IMR-90 (cell line): ENCODE data around the gene WARS2. TPM values are rescaled to one million over a fixed set of nuclear protein-coding genes. Genes with fewer than 3 reads are reported as not detected.

Experiments used
- ATAC-seq: fragments of 200-7000 bp; cut with Tn5 transposase; 2 replicates; pipeline ENCODE4 v1.9.1; 2020; ENCODE audit warnings: low read depth, mild to moderate bottlenecking, moderate library complexity
- BruUV-seq: library from RNA; stranded (reverse); fragments of 400-500 nt; replicated peaks from 2 replicates; lab custom pipeline; 2021; lab: Mats Ljungman, UMichigan
- CTCF ChIA-PET: fragments of 300-600 bp; formaldehyde crosslinking; extraction: SDS; loops from one replicate; lab custom pipeline; 2021; ENCODE audit warnings: antibody characterized with exemption; lab: Yijun Ruan, JAX
- POLR2A ChIA-PET: fragments of 300-600 bp; sonication (Branson Sonifier 250); formaldehyde crosslinking; loops from one replicate; lab custom pipeline; 2022; ENCODE audit warnings: antibody characterized with exemption; ENCODE audit not compliant: unreplicated experiment; lab: Charles Lee
- DNase-seq: peaks from one replicate; pipeline ENCODE4 v3.0.0; 2013
- H2AFZ ChIP-seq: replicated peaks from 2 replicates; pipeline ENCODE3; 2013; ENCODE audit warnings: low read length, mild to moderate bottlenecking; ENCODE audit not compliant: poor library complexity
- H2AK5ac ChIP-seq: 2 replicates; pipeline ENCODE4 v1.6.1; 2013; ENCODE audit warnings: low read depth, low read length, inconsistent platforms
- H2AK9ac ChIP-seq: replicated peaks from 2 replicates; pipeline ENCODE3; 2013; ENCODE audit warnings: mild to moderate bottlenecking, low read depth, low read length, moderate library complexity; ENCODE audit not compliant: poor library complexity
- H2BK120ac ChIP-seq: 2 replicates; pipeline ENCODE4 v1.6.1; 2013; ENCODE audit warnings: low read depth, low read length, inconsistent platforms
- H2BK15ac ChIP-seq: 3 replicates; pipeline ENCODE4 v1.6.1; 2013; ENCODE audit warnings: low read depth, low read length, inconsistent platforms
- H2BK20ac ChIP-seq: 2 replicates; pipeline ENCODE4 v1.6.1; 2013; ENCODE audit warnings: low read depth, mild to moderate bottlenecking, inconsistent platforms, low read length, moderate library complexity
- H2BK5ac ChIP-seq: 2 replicates; pipeline ENCODE4 v1.6.1; 2013; ENCODE audit warnings: mild to moderate bottlenecking, low read depth, low read length, inconsistent platforms; ENCODE audit not compliant: poor library complexity, severe bottlenecking
- H3K14ac ChIP-seq: replicated peaks from 2 replicates; pipeline ENCODE4 v1.6.1; 2013; ENCODE audit warnings: low read depth, low read length, inconsistent platforms
- H3K18ac ChIP-seq: 2 replicates; pipeline ENCODE4 v1.6.1; 2013; ENCODE audit warnings: low read depth, low read length, control low read depth
- H3K23ac ChIP-seq: 2 replicates; pipeline ENCODE4 v1.6.1; 2013; ENCODE audit warnings: low read depth, low read length, inconsistent platforms
- H3K27ac ChIP-seq: 2 replicates; pipeline ENCODE4 v1.5.1; 2013; ENCODE audit warnings: mild to moderate bottlenecking, control low read depth, low read length; ENCODE audit not compliant: insufficient read depth
- H3K27me3 ChIP-seq: 2 replicates; pipeline ENCODE4 v1.6.1; 2013; ENCODE audit warnings: low read length; ENCODE audit not compliant: control insufficient read depth, insufficient read depth
- H3K36me3 ChIP-seq: 2 replicates; pipeline ENCODE4 v1.6.1; 2013; ENCODE audit warnings: low read length, mixed read lengths; ENCODE audit not compliant: control insufficient read depth, insufficient read depth
- H3K4ac ChIP-seq: 2 replicates; pipeline ENCODE4 v1.6.1; 2013; ENCODE audit warnings: low read depth, low read length, inconsistent platforms
- H3K4me1 ChIP-seq: 2 replicates; pipeline ENCODE4 v1.6.1; 2013; ENCODE audit warnings: low read length, mixed read lengths; ENCODE audit not compliant: control insufficient read depth, insufficient read depth
- H3K4me2 ChIP-seq: 2 replicates; pipeline ENCODE4 v1.6.1; 2013; ENCODE audit warnings: low read depth, mild to moderate bottlenecking, control low read depth, low read length, moderate library complexity
- H3K4me3 ChIP-seq: 2 replicates; pipeline ENCODE4 v1.5.1; 2013; ENCODE audit warnings: low read depth, mild to moderate bottlenecking, control low read depth, low read length, moderate library complexity; ENCODE audit not compliant: insufficient read depth
- H3K56ac ChIP-seq: 2 replicates; pipeline ENCODE4 v1.6.1; 2013; ENCODE audit warnings: low read length, inconsistent platforms; ENCODE audit not compliant: insufficient read depth; ENCODE audit errors: extremely low read depth
- H3K79me1 ChIP-seq, 2 experiments: 2 replicates each; pipeline ENCODE4 v1.6.1; 2013; ENCODE audit warnings: low read length in 2 of 2, inconsistent platforms in 1 of 2, low read depth in 1 of 2
- H3K9ac ChIP-seq: 2 replicates; pipeline ENCODE4 v1.6.1; 2013; ENCODE audit warnings: low read depth, low read length, control low read depth
- H3K9me1 ChIP-seq: 2 replicates; pipeline ENCODE4 v1.6.1; 2013; ENCODE audit warnings: low read length, inconsistent platforms; ENCODE audit not compliant: insufficient read depth
- H3K9me3 ChIP-seq: 2 replicates; pipeline ENCODE4 v1.6.1; 2013; ENCODE audit warnings: low read length; ENCODE audit not compliant: control insufficient read depth, insufficient read depth
- H4K20me1 ChIP-seq: 2 replicates; pipeline ENCODE4 v1.6.1; 2013; ENCODE audit warnings: low read length, inconsistent platforms; ENCODE audit not compliant: insufficient read depth
- H4K5ac ChIP-seq: 2 replicates; pipeline ENCODE4 v1.6.1; 2013; ENCODE audit warnings: mild to moderate bottlenecking, low read depth, low read length, control low read depth
- H4K8ac ChIP-seq, 2 experiments: 2 replicates each; pipeline ENCODE4 v1.6.1; 2013; ENCODE audit warnings: low read depth in 2 of 2, low read length in 2 of 2, control low read depth in 1 of 2, inconsistent platforms in 1 of 2
- H4K91ac ChIP-seq: 2 replicates; pipeline ENCODE4 v1.6.1; 2013; ENCODE audit warnings: low read depth, low read length, inconsistent platforms; ENCODE audit not compliant: insufficient read depth
- MXI1 ChIP-seq: IDR thresholded peaks from 2 replicates; pipeline ENCODE4 v1.6.1; 2012; ENCODE audit warnings: low read depth, mild to moderate bottlenecking, low read length, moderate library complexity, borderline replicate concordance
- POLR2A ChIP-seq: IDR thresholded peaks from 2 replicates; pipeline ENCODE4 v1.6.1; 2012; ENCODE audit warnings: mild to moderate bottlenecking, low read depth, low read length
- RAD21 ChIP-seq: IDR thresholded peaks from 2 replicates; pipeline ENCODE4 v1.6.1; 2012; ENCODE audit warnings: low read length, improper control_type of control experiment
- WGBS, 2 experiments: methylation state at CpG; one replicate each; pipeline versions ENCODE4 v1.1.5 to v1.1.7; 2013; ENCODE audit warnings: missing lambda C conversion rate in 2 of 2; ENCODE audit not compliant: insufficient read length in 1 of 2; ENCODE audit errors: extremely low coverage in 2 of 2; 5-methylcytosine and 5-hydroxymethylcytosine counted together
- dilution Hi-C: fragments of 300-500 bp; cut with HindIII; formaldehyde crosslinking; loops from one replicate; pipeline ENCODE4 v1.14.3; 2018; ENCODE audit warnings: low sequenced_read_pairs; ENCODE audit not compliant: unreplicated experiment
- in situ Hi-C: fragments of 300-500 bp; cut with MboI; formaldehyde crosslinking; loops from 3 replicates; pipeline ENCODE4 v1.14.3; 2019; ENCODE audit warnings: low sequenced_read_pairs, inconsistent platforms, mixed read lengths
- intact Hi-C: fragments of 100-400 bp; cut with micrococcal nuclease; formaldehyde crosslinking; loops from 2 replicates; pipeline ENCODE4 v1.10.0; 2022
- polyA plus RNA-seq, 3 experiments: library from polyadenylated mRNA; depleted of rRNA; stranded (reverse); fragments of >200 nt; gene quantifications; 2 replicates each; pipeline ENCODE4 v1.2.3, GENCODE V29; 2012; ENCODE audit warnings: low replicate concordance in 1 of 3
- total RNA-seq: library from RNA; depleted of rRNA; stranded (reverse); fragments of >200 nt; gene quantifications from 2 replicates; pipeline ENCODE4 v1.2.3, GENCODE V29; 2012
- TF ChIP-seq, protein P1 (sequence below): conservative IDR thresholded peaks from 2 replicates; pipeline ENCODE4 v1.5.1; 2012; ENCODE audit warnings: mild to moderate bottlenecking, low read depth, low read length, improper control_type of control experiment

WARS2 gene
- total and polyA plus RNA-seq, 2 of the 4 experiments (the other 2 are of a cell fraction), result 5.7 to 20.3 TPM

GRCh38 chr1:119026956-119027355 lies 113.5 kb downstream of the WARS2 start:
- no peak for ATAC-seq

More at GRCh38 chr1:119026956-119027355, 113.5 kb downstream of the WARS2 start:
- no peak overlapping the region for H3K4ac ChIP-seq
- no peaks in the 10 kb centered on the region for H3K27me3 ChIP-seq
- H3K23ac ChIP-seq, result no peak overlapping the region
- no peak overlapping the region for H2AK9ac ChIP-seq
- no peaks in the 10 kb centered on the region for H4K20me1 ChIP-seq
- H2BK20ac ChIP-seq, result no peak overlapping the region
- no peaks in the 10 kb centered on the region for H3K36me3 ChIP-seq
- H3K4me2 ChIP-seq, result no peak overlapping the region
- no peaks in the 10 kb centered on the region for H3K9me1 ChIP-seq
- H2AFZ ChIP-seq, result no peak overlapping the region
- BruUV-seq, result no TSS peak
- no peak overlapping the region for H3K14ac ChIP-seq
- H3K79me1 ChIP-seq, result no peaks in the 10 kb centered on the region
- no peak overlapping the region for H3K9ac ChIP-seq
- in situ Hi-C loops, result no loop called here
- no peak overlapping the region for H2AK5ac ChIP-seq
- H3K4me1 ChIP-seq, result no peaks in the 10 kb centered on the region
- ChIA-PET CTCF (no interaction called here), POLR2A (no interaction called here)
- H2BK5ac ChIP-seq, result no peak overlapping the region
- no peak overlapping the region for H3K4me3 ChIP-seq
- dilution Hi-C loops, result no loop called here
- intact Hi-C loops, result no loop called here
- no peak overlapping the region for H4K91ac ChIP-seq
- H4K8ac ChIP-seq, result no peak overlapping the region
- H3K18ac ChIP-seq, result no peak overlapping the region
- H4K5ac ChIP-seq, result no peak overlapping the region
- peak; percentile 28 for DNase-seq
- H3K27ac ChIP-seq, result no peak overlapping the region
- WGBS, 2 experiments, result no CpG with 5 or more reads among the region's 5 CpGs
- no peak overlapping the region for H2BK120ac ChIP-seq
- H3K56ac ChIP-seq, result no peak overlapping the region
- TF ChIP-seq, protein P1, sequence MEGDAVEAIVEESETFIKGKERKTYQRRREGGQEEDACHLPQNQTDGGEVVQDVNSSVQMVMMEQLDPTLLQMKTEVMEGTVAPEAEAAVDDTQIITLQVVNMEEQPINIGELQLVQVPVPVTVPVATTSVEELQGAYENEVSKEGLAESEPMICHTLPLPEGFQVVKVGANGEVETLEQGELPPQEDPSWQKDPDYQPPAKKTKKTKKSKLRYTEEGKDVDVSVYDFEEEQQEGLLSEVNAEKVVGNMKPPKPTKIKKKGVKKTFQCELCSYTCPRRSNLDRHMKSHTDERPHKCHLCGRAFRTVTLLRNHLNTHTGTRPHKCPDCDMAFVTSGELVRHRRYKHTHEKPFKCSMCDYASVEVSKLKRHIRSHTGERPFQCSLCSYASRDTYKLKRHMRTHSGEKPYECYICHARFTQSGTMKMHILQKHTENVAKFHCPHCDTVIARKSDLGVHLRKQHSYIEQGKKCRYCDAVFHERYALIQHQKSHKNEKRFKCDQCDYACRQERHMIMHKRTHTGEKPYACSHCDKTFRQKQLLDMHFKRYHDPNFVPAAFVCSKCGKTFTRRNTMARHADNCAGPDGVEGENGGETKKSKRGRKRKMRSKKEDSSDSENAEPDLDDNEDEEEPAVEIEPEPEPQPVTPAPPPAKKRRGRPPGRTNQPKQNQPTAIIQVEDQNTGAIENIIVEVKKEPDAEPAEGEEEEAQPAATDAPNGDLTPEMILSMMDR, result no peak
- TF ChIP-seq POLR2A, result no peak
- no peak for TF ChIP-seq RAD21
- TF ChIP-seq MXI1, result no peak
- H3K9me3 ChIP-seq, result no peaks in the 10 kb centered on the region
- H2BK15ac ChIP-seq, result no peak overlapping the region
